Activated naive CD8-positive, alpha-beta T cell treated with anti-CD3 and anti-CD28 coated beads for 36 hours (primary cell): ENCODE measurements around the gene NVL. TPM values are rescaled to one million over a fixed set of nuclear protein-coding genes. Genes with fewer than 3 reads are reported as not detected.

Experiments
- DNase-seq: peaks from one replicate; pipeline ENCODE4 v3.0.0; 2021
- H3K27ac Mint-ChIP-seq: one replicate; pipeline ENCODE4 v1.8.0; 2022; ENCODE audit warnings: mild to moderate bottlenecking, moderate library complexity, mixed read lengths
- H3K27me3 Mint-ChIP-seq: one replicate; pipeline ENCODE4 v1.8.0; 2022; ENCODE audit warnings: mild to moderate bottlenecking, mixed read lengths
- H3K36me3 Mint-ChIP-seq: one replicate; pipeline ENCODE4 v1.8.0; 2021; ENCODE audit warnings: mild to moderate bottlenecking, mixed read lengths
- H3K4me1 Mint-ChIP-seq: one replicate; pipeline ENCODE4 v1.8.0; 2021; ENCODE audit warnings: mixed read lengths
- H3K4me3 Mint-ChIP-seq: one replicate; pipeline ENCODE4 v1.8.0; 2022; ENCODE audit warnings: mild to moderate bottlenecking, moderate library complexity, mixed read lengths
- H3K9me3 Mint-ChIP-seq: one replicate; pipeline ENCODE4 v1.8.0; 2022; ENCODE audit warnings: mixed read lengths
- total RNA-seq, 2 experiments: library from RNA; stranded (reverse); gene quantifications; one replicate each; pipeline ENCODE4 v1.2.3, GENCODE V29; 2021

Gene NVL
- total RNA-seq, 2 experiments from 2014 or later = 41.6 to 45.2 TPM

- Mint-ChIP-seq H3K4me1 (peaks cover 49% of the 10 kb centered on the region), H3K27me3 (no peaks in the 10 kb centered on the region), H3K36me3 (peaks cover 35% of the 10 kb centered on the region), H3K9me3 (no peaks in the 10 kb centered on the region), H3K27ac (peak overlapping the region; percentile 91), H3K4me3 (peak overlapping the region; percentile 92)
- DNase-seq = peak; percentile 77
Measured at GRCh38 chr1:224183591-224184312, 146.2 kb downstream of the NVL start.

- Mint-ChIP-seq H3K27ac (peak within 1 kb of the TSS; percentile 91), H3K9me3 (no peaks in the 10 kb centered on the region), H3K36me3 (peaks cover 30% of the 10 kb centered on the region), H3K4me1 (peaks cover 44% of the 10 kb centered on the region), H3K4me3 (peak within 1 kb of the TSS; percentile 92), H3K27me3 (no peaks in the 10 kb centered on the region)
- peak; percentile 88 for DNase-seq
Measured at GRCh38 chr1:224182866-224183590, 146.9 kb downstream of the NVL start, which contains the start of gene DEGS1. Gene DEGS1, plus strand, starts transcription at chr1:224183240. Its CDS starts 97 bp downstream, at chr1:224183337.

- Mint-ChIP-seq H3K27ac (peak overlapping the region; percentile 90), H3K36me3 (peaks cover 27% of the 10 kb centered on the region), H3K9me3 (no peaks in the 10 kb centered on the region), H3K4me3 (peak overlapping the region; percentile 86), H3K27me3 (no peaks in the 10 kb centered on the region), H3K4me1 (peaks cover 40% of the 10 kb centered on the region)
- peak; percentile 48 for DNase-seq
Measured at GRCh38 chr1:224182057-224182865, 147.7 kb downstream of the NVL start.

GRCh38 chr1:224181453-224181810 is 148.5 kb downstream of the NVL start:
- peak overlapping the region; percentile 90 for H3K27ac Mint-ChIP-seq
- H3K4me3 Mint-ChIP-seq = peak overlapping the region; percentile 86
- H3K4me1 Mint-ChIP-seq = peaks cover 35% of the 10 kb centered on the region
- H3K9me3 Mint-ChIP-seq = no peaks in the 10 kb centered on the region
- no peaks in the 10 kb centered on the region for H3K27me3 Mint-ChIP-seq
- H3K36me3 Mint-ChIP-seq = peaks cover 21% of the 10 kb centered on the region
- no peak for DNase-seq

GRCh38 chr1:224180783-224181452 is 149.1 kb downstream of the NVL start:
- Mint-ChIP-seq H3K27ac (no peak overlapping the region), H3K36me3 (peaks cover 18% of the 10 kb centered on the region), H3K27me3 (peaks cover under 1% of the 10 kb centered on the region), H3K4me3 (no peak overlapping the region), H3K4me1 (peaks cover 31% of the 10 kb centered on the region), H3K9me3 (no peaks in the 10 kb centered on the region)
- no peak for DNase-seq

GRCh38 chr1:224178894-224179293 is 151.1 kb downstream of the NVL start:
- H3K4me3 Mint-ChIP-seq = no peak overlapping the region
- H3K9me3 Mint-ChIP-seq = no peaks in the 10 kb centered on the region
- no peak overlapping the region for H3K27ac Mint-ChIP-seq

GRCh38 chr1:224177356-224177999 is 152.5 kb downstream of the NVL start:
- Mint-ChIP-seq H3K9me3 (no peaks in the 10 kb centered on the region), H3K36me3 (no peaks in the 10 kb centered on the region), H3K27ac (no peak overlapping the region), H3K27me3 (peaks cover 6% of the 10 kb centered on the region), H3K4me1 (peaks cover 19% of the 10 kb centered on the region), H3K4me3 (peak overlapping the region; percentile 30)
- no peak for DNase-seq

More at GRCh38 chr1:224178894-224179293, 151.1 kb downstream of the NVL start:
- no peak for DNase-seq
- Mint-ChIP-seq H3K36me3 (no peaks in the 10 kb centered on the region), H3K4me1 (peaks cover 19% of the 10 kb centered on the region), H3K27me3 (peaks cover 6% of the 10 kb centered on the region)

Other genes with a start within 250 kb of the NVL start
- 10 to 100 TPM; 28.6 to 29.7 TPM for gene FBXO28, start 216.1 kb downstream of the NVL start, total RNA-seq
- 10 to 100 TPM; 40.9 to 41.3 TPM for gene DEGS1, start 146.9 kb downstream of the NVL start, total RNA-seq
- 10 to 100 TPM; 48.5 to 53.2 TPM for gene CNIH4, start 26.7 kb upstream of the NVL start, total RNA-seq
- gene WDR26, start 104.6 kb upstream of the NVL start, total RNA-seq = 10 to 100 TPM; 61.4 to 62.3 TPM